OCI-LY7 (cell line): ENCODE results near the gene PARD3B. TPM values are rescaled to one million over a fixed set of nuclear protein-coding genes. Genes with fewer than 3 reads are reported as not detected.

ENCODE experiments used
- BruUV-seq: library from RNA; stranded (reverse); fragments of 400-500 nt; replicated peaks from 2 replicates; lab custom pipeline; 2021; lab: Mats Ljungman, UMichigan
- CTCF ChIA-PET: fragments of 300-600 bp; sonication (Branson Sonifier 250); formaldehyde crosslinking; loops from one replicate; lab custom pipeline; 2022; ENCODE audit warnings: antibody characterized with exemption; ENCODE audit not compliant: unreplicated experiment; lab: Charles Lee
- POLR2A ChIA-PET: fragments of 300-600 bp; sonication (Branson Sonifier 250); formaldehyde crosslinking; loops from one replicate; lab custom pipeline; 2022; ENCODE audit warnings: antibody characterized with exemption; lab: Charles Lee
- DNase-seq: peaks from one replicate; pipeline ENCODE4 v3.0.0-alpha.2; 2015; ENCODE audit warnings: low spot score
- H2AFZ ChIP-seq: fragments of 200-600 bp; sonication (generic), shearing (Covaris generic); 2 replicates; pipeline ENCODE4 v1.6.1; 2014; ENCODE audit warnings: mild to moderate bottlenecking, antibody characterized with exemption, low read length, moderate library complexity
- H3K27ac ChIP-seq: fragments of 200-600 bp; sonication (generic); 2 replicates; pipeline ENCODE4 v1.5.1; 2014; ENCODE audit warnings: mixed run types, low read depth, mild to moderate bottlenecking, moderate library complexity, low read length, inconsistent platforms; ENCODE audit not compliant: poor library complexity, severe bottlenecking
- H3K36me3 ChIP-seq: fragments of 200-600 bp; sonication (generic); 2 replicates; pipeline ENCODE4 v1.6.1; 2014; ENCODE audit warnings: mild to moderate bottlenecking, antibody characterized with exemption, low read length, moderate library complexity, mixed read lengths; ENCODE audit not compliant: insufficient read depth
- H3K4me1 ChIP-seq: fragments of 200-600 bp; sonication (generic); 2 replicates; pipeline ENCODE4 v1.5.1; 2014; ENCODE audit warnings: mild to moderate bottlenecking, low read length; ENCODE audit not compliant: insufficient read depth, poor library complexity, severe bottlenecking
- H3K4me2 ChIP-seq: fragments of 200-600 bp; sonication (generic); 2 replicates; pipeline ENCODE4 v1.6.1; 2014; ENCODE audit warnings: mild to moderate bottlenecking, low read length
- H3K4me3 ChIP-seq: fragments of 200-600 bp; sonication (generic); 2 replicates; pipeline ENCODE4 v1.5.1; 2014; ENCODE audit warnings: mild to moderate bottlenecking, low read depth, low read length; ENCODE audit not compliant: poor library complexity, severe bottlenecking
- H3K79me2 ChIP-seq: fragments of 200-600 bp; sonication (generic); 2 replicates; pipeline ENCODE4 v1.6.1; 2016; ENCODE audit warnings: low read depth, mild to moderate bottlenecking, low read length, moderate library complexity, mixed read lengths; ENCODE audit not compliant: insufficient read depth
- H3K9me2 ChIP-seq: fragments of 200-600 bp; sonication (generic); 2 replicates; pipeline ENCODE4 v1.6.1; 2016; ENCODE audit warnings: mild to moderate bottlenecking, low read length, mixed read lengths; ENCODE audit not compliant: insufficient read depth
- H3K9me3 ChIP-seq: fragments of 200-600 bp; sonication (generic); 2 replicates; pipeline ENCODE4 v1.6.1; 2014; ENCODE audit warnings: mild to moderate bottlenecking, mixed run types, low read length, mixed read lengths
- H4K20me1 ChIP-seq: fragments of 200-600 bp; sonication (generic); 2 replicates; pipeline ENCODE4 v1.6.1; 2014; ENCODE audit warnings: mild to moderate bottlenecking, antibody characterized with exemption, low read length, moderate library complexity, mixed read lengths; ENCODE audit not compliant: insufficient read depth
- EZH2phosphoT487 ChIP-seq: fragments of 200-600 bp; sonication (generic); IDR thresholded peaks from 2 replicates; pipeline ENCODE4 v1.6.1; 2018; ENCODE audit warnings: low read depth, borderline replicate concordance, mild to moderate bottlenecking, mixed run types, antibody characterized with exemption, low read length, moderate library complexity, mixed read lengths
- intact Hi-C: fragments of 100-400 bp; cut with micrococcal nuclease; formaldehyde crosslinking; loops from one replicate; pipeline ENCODE4 v1.10.0; 2022; ENCODE audit not compliant: unreplicated experiment
- total RNA-seq, 2 experiments: library from RNA; depleted of rRNA in 1 of 2; stranded (reverse); fragments of >200 nt in 1 of 2; shearing (Covaris generic) in 1 of 2; gene quantifications; 2 replicates each; pipeline ENCODE4 v1.2.3, GENCODE V29; 2014 to 2022
- TF ChIP-seq, protein P1 (sequence below): fragments of 200-600 bp; sonication (generic); conservative IDR thresholded peaks from 2 replicates; pipeline ENCODE4 v1.5.1; 2014; ENCODE audit warnings: mild to moderate bottlenecking, antibody characterized with exemption, low read length, moderate library complexity, mixed read lengths

The PARD3B gene
- total RNA-seq, 2 experiments from 2014 or later: not detected

- no peak for TF ChIP-seq EZH2phosphoT487
- TF ChIP-seq, protein P1, sequence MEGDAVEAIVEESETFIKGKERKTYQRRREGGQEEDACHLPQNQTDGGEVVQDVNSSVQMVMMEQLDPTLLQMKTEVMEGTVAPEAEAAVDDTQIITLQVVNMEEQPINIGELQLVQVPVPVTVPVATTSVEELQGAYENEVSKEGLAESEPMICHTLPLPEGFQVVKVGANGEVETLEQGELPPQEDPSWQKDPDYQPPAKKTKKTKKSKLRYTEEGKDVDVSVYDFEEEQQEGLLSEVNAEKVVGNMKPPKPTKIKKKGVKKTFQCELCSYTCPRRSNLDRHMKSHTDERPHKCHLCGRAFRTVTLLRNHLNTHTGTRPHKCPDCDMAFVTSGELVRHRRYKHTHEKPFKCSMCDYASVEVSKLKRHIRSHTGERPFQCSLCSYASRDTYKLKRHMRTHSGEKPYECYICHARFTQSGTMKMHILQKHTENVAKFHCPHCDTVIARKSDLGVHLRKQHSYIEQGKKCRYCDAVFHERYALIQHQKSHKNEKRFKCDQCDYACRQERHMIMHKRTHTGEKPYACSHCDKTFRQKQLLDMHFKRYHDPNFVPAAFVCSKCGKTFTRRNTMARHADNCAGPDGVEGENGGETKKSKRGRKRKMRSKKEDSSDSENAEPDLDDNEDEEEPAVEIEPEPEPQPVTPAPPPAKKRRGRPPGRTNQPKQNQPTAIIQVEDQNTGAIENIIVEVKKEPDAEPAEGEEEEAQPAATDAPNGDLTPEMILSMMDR: no peak
- H3K27ac ChIP-seq: no peak overlapping the region
- intact Hi-C loops: no loop called here
- POLR2A ChIA-PET: no interaction called here
- H3K79me2 ChIP-seq: no peaks in the 10 kb centered on the region
- DNase-seq: no peak
- BruUV-seq: no TSS peak
- H3K4me2 ChIP-seq: no peak overlapping the region
- H3K36me3 ChIP-seq: no peaks in the 10 kb centered on the region
- H3K4me3 ChIP-seq: no peak overlapping the region
- no peaks in the 10 kb centered on the region for H3K4me1 ChIP-seq
- CTCF ChIA-PET: no interaction called here
- H3K9me2 ChIP-seq: no peaks in the 10 kb centered on the region
- H4K20me1 ChIP-seq: no peaks in the 10 kb centered on the region
- no peak overlapping the region for H2AFZ ChIP-seq
- no peaks in the 10 kb centered on the region for H3K9me3 ChIP-seq
Measured at GRCh38 chr2:204497855-204498254, 47.4 kb upstream of the PARD3B start.

- no TSS peak for BruUV-seq
- no peaks in the 10 kb centered on the region for H4K20me1 ChIP-seq
- no peaks in the 10 kb centered on the region for H3K4me1 ChIP-seq
- ChIA-PET POLR2A (interaction anchor here (0.6 kb wide), 1 partner anchor 64 kb away, joined by 4 read pairs; no protein-coding TSS in a partner anchor), CTCF (no interaction called here)
- no peak overlapping the region for H3K4me2 ChIP-seq
- H3K9me3 ChIP-seq: no peaks in the 10 kb centered on the region
- H3K4me3 ChIP-seq: no peak overlapping the region
- H3K79me2 ChIP-seq: no peaks in the 10 kb centered on the region
- no peaks in the 10 kb centered on the region for H3K36me3 ChIP-seq
- TF ChIP-seq, protein P1: no peak
- no peak for TF ChIP-seq EZH2phosphoT487
- intact Hi-C loops: no loop called here
- H2AFZ ChIP-seq: no peak overlapping the region
- H3K27ac ChIP-seq: no peak overlapping the region
- no peaks in the 10 kb centered on the region for H3K9me2 ChIP-seq
- no peak for DNase-seq
Measured at GRCh38 chr2:204498291-204498690, 47.0 kb upstream of the PARD3B start.

GRCh38 chr2:204503869-204504268 is 41.4 kb upstream of the PARD3B start:
- intact Hi-C loops: no loop called here
- POLR2A ChIA-PET: no interaction called here
- no peak overlapping the region for H3K4me3 ChIP-seq
- H3K4me2 ChIP-seq: no peak overlapping the region
- no peaks in the 10 kb centered on the region for H3K9me3 ChIP-seq
- no peak for TF ChIP-seq EZH2phosphoT487
- TF ChIP-seq, protein P1: no peak
- BruUV-seq: no TSS peak
- H3K27ac ChIP-seq: no peak overlapping the region
- CTCF ChIA-PET: no interaction called here
- no peak for DNase-seq
- no peaks in the 10 kb centered on the region for H3K36me3 ChIP-seq
- no peaks in the 10 kb centered on the region for H3K4me1 ChIP-seq
- no peaks in the 10 kb centered on the region for H4K20me1 ChIP-seq
- no peaks in the 10 kb centered on the region for H3K79me2 ChIP-seq
- no peaks in the 10 kb centered on the region for H3K9me2 ChIP-seq
- H2AFZ ChIP-seq: no peak overlapping the region
